ENCODE data around the gene PPP1CA.

DNA sequence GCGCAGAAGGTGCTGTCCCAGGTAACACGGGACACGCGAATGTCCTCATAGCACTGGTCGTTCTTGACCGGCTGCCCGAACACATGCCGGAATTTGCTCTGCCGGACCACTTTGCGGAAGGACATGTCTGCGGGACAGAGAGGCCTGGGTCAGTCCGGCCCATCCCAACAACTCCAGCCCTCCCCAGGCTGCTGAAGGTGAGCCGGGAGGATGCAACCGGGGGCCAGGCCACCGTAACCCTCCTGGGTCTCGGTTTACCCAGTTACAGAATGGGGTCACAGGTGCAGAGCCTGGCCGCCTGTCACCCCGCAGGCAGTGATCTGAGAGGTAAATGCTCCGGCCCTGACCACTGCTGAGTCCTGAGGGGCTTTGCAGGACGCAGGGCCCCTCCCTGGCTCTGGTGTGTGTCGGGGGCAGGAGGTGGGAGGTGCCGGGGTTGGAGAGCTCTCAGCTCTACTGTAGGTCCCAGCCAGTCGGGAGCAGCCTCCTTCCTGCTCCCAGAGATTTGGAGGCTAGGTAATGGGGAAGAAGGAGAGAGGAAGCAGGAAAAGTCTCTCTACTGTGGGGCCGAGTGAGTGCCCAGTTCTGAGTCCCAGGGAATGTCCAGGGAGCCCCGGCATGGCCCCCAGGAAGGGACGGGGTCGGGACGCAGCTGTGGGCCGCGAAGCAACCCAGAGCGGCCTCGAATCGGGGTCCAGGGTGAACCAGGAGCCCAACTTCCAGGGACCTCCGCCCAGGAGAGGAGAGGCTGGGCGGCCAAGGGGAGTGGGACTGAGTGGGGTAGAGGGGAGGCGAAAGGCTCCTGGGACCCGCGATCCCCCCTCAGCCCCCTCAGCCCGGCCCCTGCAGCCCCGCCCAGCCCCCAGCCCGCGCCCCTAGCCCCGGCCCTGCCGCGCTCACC is 41.1 kb upstream of the PPP1CA start:
- no peak for TF ChIP-seq POLR2A (IDR thresholded peaks at IDR 0.05)
- TF ChIP-seq, protein P1, sequence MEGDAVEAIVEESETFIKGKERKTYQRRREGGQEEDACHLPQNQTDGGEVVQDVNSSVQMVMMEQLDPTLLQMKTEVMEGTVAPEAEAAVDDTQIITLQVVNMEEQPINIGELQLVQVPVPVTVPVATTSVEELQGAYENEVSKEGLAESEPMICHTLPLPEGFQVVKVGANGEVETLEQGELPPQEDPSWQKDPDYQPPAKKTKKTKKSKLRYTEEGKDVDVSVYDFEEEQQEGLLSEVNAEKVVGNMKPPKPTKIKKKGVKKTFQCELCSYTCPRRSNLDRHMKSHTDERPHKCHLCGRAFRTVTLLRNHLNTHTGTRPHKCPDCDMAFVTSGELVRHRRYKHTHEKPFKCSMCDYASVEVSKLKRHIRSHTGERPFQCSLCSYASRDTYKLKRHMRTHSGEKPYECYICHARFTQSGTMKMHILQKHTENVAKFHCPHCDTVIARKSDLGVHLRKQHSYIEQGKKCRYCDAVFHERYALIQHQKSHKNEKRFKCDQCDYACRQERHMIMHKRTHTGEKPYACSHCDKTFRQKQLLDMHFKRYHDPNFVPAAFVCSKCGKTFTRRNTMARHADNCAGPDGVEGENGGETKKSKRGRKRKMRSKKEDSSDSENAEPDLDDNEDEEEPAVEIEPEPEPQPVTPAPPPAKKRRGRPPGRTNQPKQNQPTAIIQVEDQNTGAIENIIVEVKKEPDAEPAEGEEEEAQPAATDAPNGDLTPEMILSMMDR (IDR thresholded peaks at IDR 0.05), result no peak
